HEK293 (cell line): Measurements from ENCODE around the gene ZNF280D.

Experiments
- CTCF ChIA-PET: fragments of 350-600 bp; formaldehyde crosslinking; extraction: SDS; loops from one replicate; lab custom pipeline; 2021; ENCODE audit warnings: antibody characterized with exemption; lab: Yijun Ruan, JAX
- POLR2A ChIA-PET: fragments of 300-600 bp; formaldehyde crosslinking; extraction: SDS; loops from one replicate; lab custom pipeline; 2020; ENCODE audit warnings: antibody characterized with exemption, inconsistent platforms; lab: Yijun Ruan, JAX
- H3K27ac ChIP-seq: fragments of 200-500 bp; sonication (Bioruptor generic); 2 replicates; pipeline ENCODE4 v1.5.1; 2014; ENCODE audit warnings: low read depth, low read length, control low read depth, inconsistent platforms; ENCODE audit errors: extremely low read depth
- H3K36me3 ChIP-seq, 2 experiments: fragments of 200-500 bp in 1 of 2; sonication (Bioruptor generic) in 1 of 2; 1 replicate in 1 of 2; 2 replicates in 1 of 2; pipeline ENCODE4 v1.5.1; 2014 to 2017; ENCODE audit warnings: inconsistent platforms in 2 of 2, low read length in 2 of 2; ENCODE audit not compliant: control insufficient read depth in 2 of 2, insufficient read depth in 1 of 2
- H3K4me1 ChIP-seq: fragments of 200-500 bp; sonication (Bioruptor generic); 2 replicates; pipeline ENCODE4 v1.5.1; 2014; ENCODE audit warnings: mild to moderate bottlenecking, low read length, inconsistent platforms; ENCODE audit not compliant: control insufficient read depth, insufficient read depth
- H3K4me3 ChIP-seq: 2 replicates; pipeline ENCODE4 v1.5.1; 2011; ENCODE audit warnings: low read depth, mild to moderate bottlenecking, control low read depth, low read length, moderate library complexity
- H3K9me3 ChIP-seq: fragments of 200-500 bp; sonication (Bioruptor generic); 2 replicates; pipeline ENCODE4 v1.5.1; 2014; ENCODE audit warnings: low read depth, low read length, inconsistent platforms; ENCODE audit not compliant: control insufficient read depth, insufficient read depth
- AEBP2 ChIP-seq: fragments of 450-650 bp; formaldehyde crosslinking; IDR thresholded peaks from 2 replicates; pipeline ENCODE4 v1.5.1; 2016; ENCODE audit warnings: missing biosample characterization, missing genetic modification characterization, borderline replicate concordance
- GFI1B ChIP-seq: fragments of 450-650 bp; formaldehyde crosslinking; IDR thresholded peaks from 2 replicates; pipeline ENCODE4 v1.5.1; 2016; ENCODE audit warnings: missing biosample characterization, missing genetic modification characterization
- KLF9 ChIP-seq: fragments of 450-650 bp; formaldehyde crosslinking; IDR thresholded peaks from 2 replicates; pipeline ENCODE4 v1.5.1; 2016; ENCODE audit warnings: missing biosample characterization, missing genetic modification characterization, low read depth
- MZF1 ChIP-seq: fragments of 450-650 bp; formaldehyde crosslinking; IDR thresholded peaks from 2 replicates; pipeline ENCODE4 v1.5.1; 2017; ENCODE audit warnings: missing biosample characterization, missing genetic modification characterization, borderline replicate concordance
- PBX3 ChIP-seq: sonication (generic); formaldehyde crosslinking; IDR thresholded peaks from 2 replicates; pipeline ENCODE4 v1.8.1; 2022; ENCODE audit warnings: mild to moderate bottlenecking, moderate library complexity, missing genetic modification reagents
- YY1 ChIP-seq: fragments of 450-650 bp; formaldehyde crosslinking; IDR thresholded peaks from 2 replicates; pipeline ENCODE4 v1.5.1; 2018; ENCODE audit warnings: missing biosample characterization, missing genetic modification characterization
- ZBTB7A ChIP-seq: fragments of 450-650 bp; formaldehyde crosslinking; IDR thresholded peaks from 2 replicates; pipeline ENCODE4 v1.5.1; 2016; ENCODE audit warnings: low read depth, missing biosample characterization, missing genetic modification characterization
- ZFP41 ChIP-seq: fragments of 450-650 bp; formaldehyde crosslinking; IDR thresholded peaks from 2 replicates; pipeline ENCODE4 v1.5.1; 2016; ENCODE audit warnings: missing biosample characterization, missing genetic modification characterization, borderline replicate concordance
- ZNF10 ChIP-seq: fragments of 450-650 bp; formaldehyde crosslinking; IDR thresholded peaks from 2 replicates; pipeline ENCODE4 v1.5.1; 2017; ENCODE audit warnings: missing biosample characterization, missing genetic modification characterization
- ZNF121 ChIP-seq: fragments of 450-650 bp; formaldehyde crosslinking; IDR thresholded peaks from 2 replicates; pipeline ENCODE4 v1.5.1; 2016; ENCODE audit warnings: missing biosample characterization, missing genetic modification characterization
- ZNF2 ChIP-seq: fragments of 450-650 bp; formaldehyde crosslinking; IDR thresholded peaks from 2 replicates; pipeline ENCODE4 v1.5.1; 2016; ENCODE audit warnings: missing biosample characterization, missing genetic modification characterization
- ZNF292 ChIP-seq: fragments of 450-650 bp; formaldehyde crosslinking; IDR thresholded peaks from 2 replicates; pipeline ENCODE4 v1.5.1; 2016; ENCODE audit warnings: low read depth, missing biosample characterization, missing genetic modification characterization, borderline replicate concordance
- ZNF302 ChIP-seq: fragments of 450-650 bp; formaldehyde crosslinking; IDR thresholded peaks from 2 replicates; pipeline ENCODE4 v1.5.1; 2016; ENCODE audit warnings: missing biosample characterization, missing genetic modification characterization, low read depth
- ZNF324 ChIP-seq: fragments of 450-650 bp; formaldehyde crosslinking; IDR thresholded peaks from 2 replicates; pipeline ENCODE4 v1.5.1; 2016; ENCODE audit warnings: missing biosample characterization, missing genetic modification characterization
- ZNF335 ChIP-seq: fragments of 450-650 bp; formaldehyde crosslinking; conservative IDR thresholded peaks from 2 replicates; pipeline ENCODE4 v1.5.1; 2016; ENCODE audit warnings: missing biosample characterization, missing genetic modification characterization
- ZNF37A ChIP-seq: fragments of 450-650 bp; IDR thresholded peaks from 2 replicates; pipeline ENCODE4 v1.5.1; 2018; ENCODE audit warnings: missing biosample characterization, missing genetic modification characterization
- ZNF513 ChIP-seq: fragments of 450-650 bp; IDR thresholded peaks from 2 replicates; pipeline ENCODE4 v1.5.1; 2018; ENCODE audit warnings: missing biosample characterization, missing genetic modification characterization
- ZNF747 ChIP-seq: fragments of 450-650 bp; formaldehyde crosslinking; IDR thresholded peaks from 2 replicates; pipeline ENCODE4 v1.5.1; 2016; ENCODE audit warnings: missing biosample characterization, missing genetic modification characterization
- ZNF76 ChIP-seq: fragments of 450-650 bp; formaldehyde crosslinking; IDR thresholded peaks from 2 replicates; pipeline ENCODE4; 2016; ENCODE audit warnings: low read depth, missing biosample characterization, missing genetic modification characterization, borderline replicate concordance

ZNF280D gene

GRCh38 chr15:56763141-56763895, 30.0 kb upstream of the ZNF280D start:
- Histone ChIP-seq H3K27ac (no peak overlapping the region), H3K9me3 (no peaks in the 10 kb centered on the region)
- no peak for TF ChIP-seq ZNF10 (tag by site-specific recombination)
- TF ChIP-seq AEBP2 (tag by site-specific recombination): no peak
- TF ChIP-seq PBX3 (CRISPR knock-in tag): no peak
- TF ChIP-seq ZNF335: no peak
- TF ChIP-seq ZFP41 (tag by site-specific recombination): no peak
- no peak for TF ChIP-seq ZNF2 (tag by site-specific recombination)
- TF ChIP-seq GFI1B (tag by site-specific recombination): no peak
- TF ChIP-seq ZNF292 (tag by site-specific recombination): no peak
- TF ChIP-seq ZNF747 (tag by site-specific recombination): no peak
- TF ChIP-seq, all 188 proteins: peak for 0
- Histone ChIP-seq H3K4me3 (no peak overlapping the region), H3K36me3 (no peaks in the 10 kb centered on the region), H3K4me1 (no peaks in the 10 kb centered on the region)
- CTCF ChIA-PET: no interaction called here
- POLR2A ChIA-PET: no interaction called here

GRCh38 chr15:56760186-56760585, 26.9 kb upstream of the ZNF280D start:
- H3K4me1 ChIP-seq: no peaks in the 10 kb centered on the region
- TF ChIP-seq ZNF76: no peak
- no peak for TF ChIP-seq ZNF121 (tag by site-specific recombination)
- TF ChIP-seq ZBTB7A (tag by site-specific recombination): no peak
- TF ChIP-seq MZF1 (tag by site-specific recombination): no peak
- TF ChIP-seq YY1 (tag by site-specific recombination): no peak
- TF ChIP-seq ZNF37A (tag by site-specific recombination): no peak
- TF ChIP-seq ZNF302 (tag by site-specific recombination): no peak
- H3K36me3 ChIP-seq: no peaks in the 10 kb centered on the region
- ChIA-PET CTCF (interaction anchor here (0.7 kb wide), 1 partner anchor 279 kb away, joined by 3 read pairs; no protein-coding TSS in a partner anchor), POLR2A (no interaction called here)
- no peak overlapping the region for H3K4me3 ChIP-seq
- no peak overlapping the region for H3K27ac ChIP-seq
- H3K9me3 ChIP-seq: no peaks in the 10 kb centered on the region

GRCh38 chr15:56759450-56759845, 26.1 kb upstream of the ZNF280D start:
- no peak overlapping the region for H3K4me3 ChIP-seq
- H3K36me3 ChIP-seq: no peaks in the 10 kb centered on the region
- no peaks in the 10 kb centered on the region for H3K4me1 ChIP-seq
- no peak overlapping the region for H3K27ac ChIP-seq
- ChIA-PET POLR2A (no interaction called here), CTCF (interaction anchor here (0.7 to 1.1 kb wide), 2 partner anchors 19 to 278 kb away, joined by 3 read pairs; no protein-coding TSS in a partner anchor)
- no peaks in the 10 kb centered on the region for H3K9me3 ChIP-seq
- TF ChIP-seq KLF9 (tag by site-specific recombination) (no peak), ZNF513 (tag by site-specific recombination) (peak; percentile 37; the same call in 1 of the 2 replicates), ZNF324 (tag by site-specific recombination) (no peak)
